ENCODE results near the gene HS1BP3. TPM values are rescaled to one million over a fixed set of nuclear protein-coding genes. Genes with fewer than 3 reads are reported as not detected.

Gene HS1BP3
- total and polyA plus RNA-seq, 2 experiments from 2014 or later = 13.5 to 20.3 TPM

GRCh38 chr2:20608666-20609348, 42.1 kb downstream of the HS1BP3 start:
- H3K36me3 ChIP-seq = no peaks in the 10 kb centered on the region
- no peak for TF ChIP-seq CTCF (IDR thresholded peaks at IDR 0.05; ENCODE audit: low read depth, low read length)
- no peaks in the 10 kb centered on the region for H3K27me3 ChIP-seq
- no peak overlapping the region for H3K4me3 ChIP-seq
- H3K4me1 ChIP-seq (ENCODE audit: low read depth) = no peaks in the 10 kb centered on the region
- no peak for DNase-seq (ENCODE audit: low read depth in 1 of 2, low spot score in 1 of 2)
- H3K9me3 ChIP-seq (ENCODE audit: low read depth) = no peaks in the 10 kb centered on the region
- no peak overlapping the region for H3K27ac ChIP-seq

- Histone ChIP-seq H3K27me3 (no peaks in the 10 kb centered on the region), H3K9me3 (ENCODE audit: low read depth) (no peaks in the 10 kb centered on the region), H3K4me3 (no peak overlapping the region), H3K36me3 (no peaks in the 10 kb centered on the region), H3K4me1 (ENCODE audit: low read depth) (no peaks in the 10 kb centered on the region), H3K27ac (no peak overlapping the region)
- no peak for DNase-seq (ENCODE audit: low read depth in 1 of 2, low spot score in 1 of 2)
- TF ChIP-seq CTCF (IDR thresholded peaks at IDR 0.05; ENCODE audit: low read depth, low read length) = no peak
Measured at GRCh38 chr2:20607446-20607845, 43.5 kb downstream of the HS1BP3 start.

GRCh38 chr2:20606198-20606597, 44.7 kb downstream of the HS1BP3 start:
- Histone ChIP-seq H3K36me3 (no peaks in the 10 kb centered on the region), H3K27me3 (no peaks in the 10 kb centered on the region), H3K4me1 (ENCODE audit: low read depth) (peaks cover under 1% of the 10 kb centered on the region), H3K4me3 (no peak overlapping the region), H3K9me3 (ENCODE audit: low read depth) (no peaks in the 10 kb centered on the region), H3K27ac (no peak overlapping the region)
- TF ChIP-seq CTCF (IDR thresholded peaks at IDR 0.05; ENCODE audit: low read depth, low read length) = no peak
- DNase-seq (ENCODE audit: low read depth in 1 of 2, low spot score in 1 of 2) = no peak

- DNase-seq (ENCODE audit: low read depth in 1 of 2, low spot score in 1 of 2) = peak in 1 of 2 donors; percentile 95
- no peak for TF ChIP-seq CTCF (IDR thresholded peaks at IDR 0.05; ENCODE audit: low read depth, low read length)
- no peaks in the 10 kb centered on the region for H3K27me3 ChIP-seq
- H3K27ac ChIP-seq = no peak overlapping the region
- no peak overlapping the region for H3K4me3 ChIP-seq
- H3K36me3 ChIP-seq = no peaks in the 10 kb centered on the region
- H3K4me1 ChIP-seq (ENCODE audit: low read depth) = peaks cover 6% of the 10 kb centered on the region
- no peaks in the 10 kb centered on the region for H3K9me3 ChIP-seq (ENCODE audit: low read depth)
Measured at GRCh38 chr2:20604951-20605381, 45.9 kb downstream of the HS1BP3 start.

- Histone ChIP-seq H3K27me3 (no peaks in the 10 kb centered on the region), H3K4me1 (ENCODE audit: low read depth) (peaks cover 11% of the 10 kb centered on the region), H3K4me3 (no peak overlapping the region), H3K9me3 (ENCODE audit: low read depth) (no peaks in the 10 kb centered on the region), H3K27ac (no peak overlapping the region), H3K36me3 (no peaks in the 10 kb centered on the region)
- TF ChIP-seq CTCF (IDR thresholded peaks at IDR 0.05; ENCODE audit: low read depth, low read length) = no peak
- no peak for DNase-seq (ENCODE audit: low read depth in 1 of 2, low spot score in 1 of 2)
Measured at GRCh38 chr2:20604401-20604911, 46.4 kb downstream of the HS1BP3 start.
